NCI-H1105 treated with DMSO at 0.1 percent for 48 hours (cell line): ENCODE measurements around the gene DUOXA2.
"Not testable (repeated sequence)": the region's sequence is repeated elsewhere in the genome, so short reads cannot be mapped to it uniquely, and the experiment has no call there.

Experiments used
- DNase-seq: peaks from one replicate; lab custom pipeline; 2025; lab: John Stamatoyannopoulos, UW

The DUOXA2 gene

DNA sequence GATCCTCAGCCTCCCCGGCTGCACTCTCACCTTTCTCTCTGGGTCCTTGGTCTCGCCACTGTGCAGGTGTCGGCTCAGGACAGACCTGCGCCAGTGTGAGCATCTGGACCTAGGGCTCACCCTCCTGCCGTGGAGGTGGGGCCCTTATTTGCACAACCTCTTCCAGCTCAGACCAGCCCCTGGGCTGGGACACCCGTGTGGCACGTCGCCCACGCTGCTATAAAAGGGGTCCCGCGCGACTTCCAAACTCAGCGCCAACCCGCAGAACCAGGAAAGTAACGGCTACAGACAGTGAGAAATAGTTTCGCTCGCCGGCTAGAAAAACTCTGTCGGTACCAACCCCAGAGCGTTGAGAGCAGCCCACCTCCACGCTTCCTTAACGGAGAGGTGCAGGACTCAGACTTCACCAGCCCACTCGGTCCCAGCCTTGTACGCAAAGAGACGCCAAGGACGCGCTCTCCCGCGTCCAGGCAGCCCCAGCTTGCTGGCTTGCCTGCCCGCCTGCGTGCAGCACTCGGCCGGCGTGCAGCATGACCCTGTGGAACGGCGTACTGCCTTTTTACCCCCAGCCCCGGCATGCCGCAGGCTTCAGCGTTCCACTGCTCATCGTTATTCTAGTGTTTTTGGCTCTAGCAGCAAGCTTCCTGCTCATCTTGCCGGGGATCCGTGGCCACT, at the start of gene DUOXA2, which contains the start of gene DUOX2:
Gene DUOXA2, plus strand, starts transcription at position 251 of the 675 bp plus-strand sequence. Its CDS starts 280 bp downstream, at position 531.
Gene DUOX2, minus strand, starts transcription at position 97 of the 675 bp plus-strand sequence. CDS start 761 bp downstream, outside the sequence.
- DNase-seq, result no peak

DNA sequence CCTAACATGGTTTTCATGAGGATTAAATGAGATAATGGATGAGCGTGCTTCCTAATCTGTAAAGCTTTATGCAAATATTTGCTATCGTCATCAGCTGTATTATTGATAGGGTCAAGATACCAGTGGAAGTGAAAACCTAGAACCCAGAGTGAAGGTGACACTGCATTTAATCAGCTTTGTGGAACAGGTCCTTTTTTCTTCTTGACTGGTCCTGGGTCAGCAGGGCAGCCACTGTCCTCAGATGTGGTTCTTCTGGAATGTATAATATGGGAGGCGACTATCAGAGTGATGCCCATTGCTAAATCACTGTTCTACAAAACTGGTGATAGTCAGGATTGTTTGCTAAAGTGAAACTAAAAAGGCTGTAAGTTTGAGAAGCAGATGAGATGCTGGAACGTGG, 49.7 kb upstream of the DUOXA2 start:
- no peak for DNase-seq

GRCh38 chr15:45069942-45070360, 44.2 kb upstream of the DUOXA2 start:
- not testable (repeated sequence) for DNase-seq

DNA sequence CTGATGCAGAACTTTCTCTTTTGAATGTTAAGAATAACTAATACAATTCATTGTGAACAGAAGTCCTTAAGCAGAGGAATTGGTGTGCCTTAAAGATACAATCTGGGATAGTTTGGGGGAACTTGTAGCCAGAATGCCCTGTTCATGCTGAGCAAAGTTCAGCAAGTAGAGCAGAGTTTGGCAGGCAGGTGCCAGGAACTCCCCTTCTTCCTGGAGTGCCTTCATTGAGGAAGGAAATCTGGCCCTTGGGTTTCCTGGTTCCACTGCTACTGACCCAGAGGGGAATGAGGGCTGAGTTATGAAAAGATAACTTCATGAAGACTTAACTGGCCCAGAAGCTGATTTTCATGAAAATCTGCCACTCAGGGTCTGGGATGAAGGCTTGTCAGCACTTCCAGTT, 40.5 kb upstream of the DUOXA2 start:
- DNase-seq, result not testable (repeated sequence)

GRCh38 chr15:45075440-45076320, 38.4 kb upstream of the DUOXA2 start:
- not testable (repeated sequence) for DNase-seq

GRCh38 chr15:45077391-45077790, 36.7 kb upstream of the DUOXA2 start:
- DNase-seq, result not testable (repeated sequence)

GRCh38 chr15:45079201-45079600, 34.9 kb upstream of the DUOXA2 start:
- DNase-seq, result not testable (repeated sequence)

GRCh38 chr15:45079628-45080246, 34.4 kb upstream of the DUOXA2 start:
- DNase-seq, result not testable (repeated sequence)

GRCh38 chr15:45080593-45080992, 33.5 kb upstream of the DUOXA2 start:
- not testable (repeated sequence) for DNase-seq

DNA sequence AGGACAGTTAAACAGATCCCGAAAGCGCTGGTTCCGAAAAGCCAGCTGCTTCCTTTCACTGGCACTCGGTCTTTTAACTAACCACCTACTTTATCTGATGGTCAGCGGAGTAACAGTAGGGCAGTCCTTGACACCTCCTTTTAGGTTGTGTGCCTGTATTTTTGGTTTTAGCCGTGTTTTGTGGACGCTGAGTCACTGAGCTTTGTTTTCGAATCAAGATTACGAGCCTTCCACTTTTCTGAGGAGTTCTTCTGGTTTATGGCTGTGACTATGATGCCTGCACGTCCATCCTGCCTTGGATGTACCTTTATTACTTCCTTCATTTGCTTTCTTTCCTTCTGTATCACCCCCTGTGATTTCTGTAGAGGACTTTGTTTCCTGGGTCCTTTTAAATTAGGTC, 31.7 kb upstream of the DUOXA2 start:
- not testable (repeated sequence) for DNase-seq

GRCh38 chr15:45083223-45083622, 30.9 kb upstream of the DUOXA2 start:
- DNase-seq, result no peak

GRCh38 chr15:45084163-45084562, 30.0 kb upstream of the DUOXA2 start:
- no peak for DNase-seq

GRCh38 chr15:45087513-45087912, 26.6 kb upstream of the DUOXA2 start:
- DNase-seq, result no peak

- no peak for DNase-seq
Measured at GRCh38 chr15:45088801-45089711, 25.1 kb upstream of the DUOXA2 start.

- DNase-seq, result no peak
Measured at GRCh38 chr15:45089712-45090373, 24.3 kb upstream of the DUOXA2 start.

GRCh38 chr15:45091161-45091560, 23.0 kb upstream of the DUOXA2 start:
- DNase-seq, result no peak

- no peak for DNase-seq
Measured at GRCh38 chr15:45091576-45091975, 22.6 kb upstream of the DUOXA2 start.

GRCh38 chr15:45093013-45093412, 21.1 kb upstream of the DUOXA2 start:
- DNase-seq, result no peak

DNA sequence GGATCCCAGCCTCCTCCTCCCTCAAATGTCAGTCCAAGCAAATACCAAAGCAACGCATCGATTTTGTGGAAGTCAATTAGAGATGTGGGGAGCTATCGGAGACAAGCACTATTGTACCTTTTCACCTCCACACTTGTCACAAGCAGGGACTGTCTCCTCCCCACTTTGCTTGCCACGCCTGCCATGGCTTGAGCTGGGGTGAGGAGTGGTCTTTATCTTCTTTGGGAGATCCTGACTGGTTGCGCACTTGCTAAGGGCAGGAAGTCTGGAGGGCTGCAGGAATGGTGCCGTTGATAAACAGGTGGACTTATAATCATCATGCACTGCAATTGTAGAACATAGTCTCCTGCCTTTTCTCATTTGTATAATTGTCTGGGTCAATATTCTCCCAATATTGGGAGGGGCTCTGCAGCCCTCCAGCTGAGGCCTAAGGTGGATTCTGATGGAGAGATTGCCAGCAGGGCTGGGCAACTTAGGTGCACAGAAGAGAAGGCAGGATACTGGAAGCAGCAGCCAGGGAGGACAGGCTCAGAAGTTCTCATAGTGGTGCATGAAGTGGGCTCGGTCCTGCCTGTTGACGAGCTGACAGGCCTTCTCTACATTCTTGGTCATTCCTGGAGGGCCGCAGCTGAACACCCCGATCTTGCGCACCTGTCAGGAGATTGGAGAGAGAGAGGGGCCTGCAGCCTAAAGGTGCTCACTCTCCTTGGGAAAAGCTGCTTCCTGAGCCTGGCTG, 20.3 kb upstream of the DUOXA2 start:
- DNase-seq, result no peak

DNA sequence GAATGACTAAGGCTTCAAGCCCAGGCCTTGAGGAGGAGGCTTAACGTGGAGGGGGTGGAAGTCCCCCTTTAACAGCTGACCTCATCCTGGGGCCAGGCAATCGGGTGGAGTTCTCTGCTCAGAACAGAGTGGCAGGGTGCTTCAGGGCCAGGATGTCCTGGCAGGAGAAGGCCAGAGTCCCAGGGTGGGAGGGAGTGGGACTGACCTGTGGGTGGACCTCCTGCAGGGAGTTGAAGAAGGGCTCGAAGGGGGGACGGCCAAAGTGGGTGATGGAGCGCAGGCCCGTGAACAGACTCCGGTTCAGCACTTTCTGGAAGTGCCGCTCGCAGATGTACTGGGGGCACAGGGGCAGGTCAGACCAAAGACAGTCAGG, 19.8 kb upstream of the DUOXA2 start:
- no peak for DNase-seq
